ENCODE measurements around the gene USP32. TPM values are rescaled to one million over a fixed set of nuclear protein-coding genes. Genes with fewer than 3 reads are reported as not detected.

Gene USP32
- total RNA-seq, 1 donor: 59.1 TPM

GRCh38 chr17:60300011-60300410 lies 91.9 kb downstream of the USP32 start:
- no peak overlapping the region for H3K4me3 ChIP-seq (ENCODE audit: low read depth, low read length)
- no peak for DNase-seq (ENCODE audit: low read depth)
- TF ChIP-seq, protein P1, sequence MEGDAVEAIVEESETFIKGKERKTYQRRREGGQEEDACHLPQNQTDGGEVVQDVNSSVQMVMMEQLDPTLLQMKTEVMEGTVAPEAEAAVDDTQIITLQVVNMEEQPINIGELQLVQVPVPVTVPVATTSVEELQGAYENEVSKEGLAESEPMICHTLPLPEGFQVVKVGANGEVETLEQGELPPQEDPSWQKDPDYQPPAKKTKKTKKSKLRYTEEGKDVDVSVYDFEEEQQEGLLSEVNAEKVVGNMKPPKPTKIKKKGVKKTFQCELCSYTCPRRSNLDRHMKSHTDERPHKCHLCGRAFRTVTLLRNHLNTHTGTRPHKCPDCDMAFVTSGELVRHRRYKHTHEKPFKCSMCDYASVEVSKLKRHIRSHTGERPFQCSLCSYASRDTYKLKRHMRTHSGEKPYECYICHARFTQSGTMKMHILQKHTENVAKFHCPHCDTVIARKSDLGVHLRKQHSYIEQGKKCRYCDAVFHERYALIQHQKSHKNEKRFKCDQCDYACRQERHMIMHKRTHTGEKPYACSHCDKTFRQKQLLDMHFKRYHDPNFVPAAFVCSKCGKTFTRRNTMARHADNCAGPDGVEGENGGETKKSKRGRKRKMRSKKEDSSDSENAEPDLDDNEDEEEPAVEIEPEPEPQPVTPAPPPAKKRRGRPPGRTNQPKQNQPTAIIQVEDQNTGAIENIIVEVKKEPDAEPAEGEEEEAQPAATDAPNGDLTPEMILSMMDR (IDR thresholded peaks at IDR 0.05; ENCODE audit: insufficient read depth, low read length): no peak

GRCh38 chr17:60297760-60298401 lies 94.1 kb downstream of the USP32 start:
- TF ChIP-seq, protein P1 (IDR thresholded peaks at IDR 0.05; ENCODE audit: insufficient read depth, low read length): no peak
- DNase-seq (ENCODE audit: low read depth): no peak
- no peak overlapping the region for H3K4me3 ChIP-seq (ENCODE audit: low read depth, low read length)

GRCh38 chr17:60296177-60296576 lies 95.8 kb downstream of the USP32 start:
- no peak for DNase-seq (ENCODE audit: low read depth)
- H3K4me3 ChIP-seq (ENCODE audit: low read depth, low read length): no peak overlapping the region
- TF ChIP-seq, protein P1 (IDR thresholded peaks at IDR 0.05; ENCODE audit: insufficient read depth, low read length): no peak

GRCh38 chr17:60293580-60294335 lies 98.2 kb downstream of the USP32 start:
- H3K4me3 ChIP-seq (ENCODE audit: low read depth, low read length): no peak overlapping the region
- TF ChIP-seq, protein P1 (IDR thresholded peaks at IDR 0.05; ENCODE audit: insufficient read depth, low read length): no peak
- no peak for DNase-seq (ENCODE audit: low read depth)

DNA sequence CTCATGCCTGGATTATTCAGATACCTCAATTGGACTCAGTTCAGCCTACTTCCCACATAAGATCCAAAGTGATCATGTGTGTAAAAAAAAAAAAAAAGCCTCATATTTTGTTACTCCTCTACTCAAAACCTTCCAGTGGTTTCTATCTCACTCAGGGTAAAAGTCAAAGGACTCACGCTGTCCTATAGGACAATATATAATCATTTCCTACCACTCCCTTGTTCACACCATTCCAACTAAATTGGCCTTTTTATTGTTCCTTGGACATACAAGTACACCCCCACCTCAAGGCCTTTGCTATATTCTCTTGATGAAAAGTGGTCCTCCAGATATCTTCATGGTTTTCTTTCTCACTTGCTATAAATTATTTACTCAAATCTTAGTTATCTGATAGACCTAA lies 99.2 kb downstream of the USP32 start:
- no peak overlapping the region for H3K4me3 ChIP-seq (ENCODE audit: low read depth, low read length)
- DNase-seq (ENCODE audit: low read depth): no peak
- TF ChIP-seq, protein P1 (IDR thresholded peaks at IDR 0.05; ENCODE audit: insufficient read depth, low read length): no peak

DNA sequence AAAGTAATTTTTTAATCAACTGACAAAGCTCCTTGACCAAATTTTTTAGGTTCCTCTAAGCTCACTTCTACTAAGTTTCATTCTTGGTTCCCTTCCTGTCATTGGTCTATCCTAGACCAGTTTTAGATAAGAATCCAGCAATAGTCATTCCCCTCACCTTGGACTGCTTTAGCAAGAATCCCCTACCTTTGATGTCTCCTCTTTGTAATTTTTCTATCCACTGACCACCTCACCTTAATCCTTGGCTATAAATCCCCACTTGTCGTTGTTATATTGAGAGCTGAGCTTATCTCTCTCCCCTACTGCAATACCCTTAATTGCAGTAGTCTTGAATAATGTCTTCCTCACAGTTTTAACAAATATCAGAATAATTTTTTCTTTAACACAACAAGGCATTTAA lies 107.2 kb downstream of the USP32 start:
- H3K4me3 ChIP-seq (ENCODE audit: low read depth, low read length): no peak overlapping the region
- TF ChIP-seq, protein P1 (IDR thresholded peaks at IDR 0.05; ENCODE audit: insufficient read depth, low read length): no peak
- no peak for DNase-seq (ENCODE audit: low read depth)
